Measurements from ENCODE around the gene KCNH3. TPM values are rescaled to one million over a fixed set of nuclear protein-coding genes. Genes with fewer than 3 reads are reported as not detected.

KCNH3 gene
- total RNA-seq, 4 donors from 2014 or later = 0.63 to 1.7 (median 0.79) TPM

GRCh38 chr12:49554266-49554665, 15.4 kb downstream of the KCNH3 start:
- DNase-seq (ENCODE audit: low spot score) (no peak), ATAC-seq (ENCODE audit: low FRiP score) (no peak)
- no peak for TF ChIP-seq CTCF (IDR thresholded peaks at IDR 0.05)

GRCh38 chr12:49555631-49556390, 17.0 kb downstream of the KCNH3 start:
- ATAC-seq (ENCODE audit: low FRiP score) = no peak
- TF ChIP-seq CTCF (IDR thresholded peaks at IDR 0.05) = no peak

GRCh38 chr12:49556391-49557186, 17.8 kb downstream of the KCNH3 start:
- TF ChIP-seq CTCF (IDR thresholded peaks at IDR 0.05) = no peak
- ATAC-seq (ENCODE audit: low FRiP score) (no peak), DNase-seq (ENCODE audit: low spot score) (no peak)

More at GRCh38 chr12:49555631-49556390, 17.0 kb downstream of the KCNH3 start:
- no peak for DNase-seq (ENCODE audit: low spot score)

- ATAC-seq (ENCODE audit: low FRiP score) (no peak), DNase-seq (ENCODE audit: low spot score) (no peak)
- TF ChIP-seq CTCF (IDR thresholded peaks at IDR 0.05) = no peak
These were observed 18.5 kb downstream of the KCNH3 start for GRCh38 chr12:49557187-49557916.

GRCh38 chr12:49557917-49558215, 19.0 kb downstream of the KCNH3 start:
- DNase-seq (ENCODE audit: low spot score) (no peak), ATAC-seq (ENCODE audit: low FRiP score) (no peak)
- TF ChIP-seq CTCF (IDR thresholded peaks at IDR 0.05) = no peak

- DNase-seq (ENCODE audit: low spot score) (no peak), ATAC-seq (ENCODE audit: low FRiP score) (no peak)
- no peak for TF ChIP-seq CTCF (IDR thresholded peaks at IDR 0.05)
These were observed 19.7 kb downstream of the KCNH3 start for GRCh38 chr12:49558526-49558925.
